CD4-positive, alpha-beta T cell treated with Interleukin-15 for 1 hour (primary cell): ENCODE data around the gene NEAT1.

Experiments used
- DNase-seq: peaks from one replicate; pipeline ENCODE4 v3.0.0-alpha.2; 2020

Gene NEAT1

DNA sequence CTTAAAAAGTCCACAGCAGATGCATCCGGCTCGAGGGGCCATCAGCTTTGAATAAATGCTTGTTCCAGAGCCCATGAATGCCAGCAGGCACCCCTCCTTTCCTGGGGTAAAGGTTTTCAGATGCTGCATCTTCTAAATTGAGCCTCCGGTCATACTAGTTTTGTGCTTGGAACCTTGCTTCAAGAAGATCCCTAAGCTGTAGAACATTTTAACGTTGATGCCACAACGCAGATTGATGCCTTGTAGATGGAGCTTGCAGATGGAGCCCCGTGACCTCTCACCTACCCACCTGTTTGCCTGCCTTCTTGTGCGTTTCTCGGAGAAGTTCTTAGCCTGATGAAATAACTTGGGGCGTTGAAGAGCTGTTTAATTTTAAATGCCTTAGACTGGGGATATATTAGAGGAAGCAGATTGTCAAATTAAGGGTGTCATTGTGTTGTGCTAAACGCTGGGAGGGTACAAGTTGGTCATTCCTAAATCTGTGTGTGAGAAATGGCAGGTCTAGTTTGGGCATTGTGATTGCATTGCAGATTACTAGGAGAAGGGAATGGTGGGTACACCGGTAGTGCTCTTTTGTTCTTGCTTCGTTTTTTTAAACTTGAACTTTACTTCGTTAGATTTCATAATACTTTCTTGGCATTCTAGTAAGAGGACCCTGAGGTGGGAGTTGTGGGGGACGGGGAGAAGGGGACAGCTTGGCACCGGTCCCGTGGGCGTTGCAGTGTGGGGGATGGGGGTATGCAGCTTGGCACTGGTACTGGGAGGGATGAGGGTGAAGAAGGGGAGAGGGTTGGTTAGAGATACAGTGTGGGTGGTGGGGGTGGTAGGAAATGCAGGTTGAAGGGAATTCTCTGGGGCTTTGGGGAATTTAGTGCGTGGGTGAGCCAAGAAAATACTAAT lies 1.9 kb downstream of the NEAT1 start:
- DNase-seq: peak; percentile 81

DNA sequence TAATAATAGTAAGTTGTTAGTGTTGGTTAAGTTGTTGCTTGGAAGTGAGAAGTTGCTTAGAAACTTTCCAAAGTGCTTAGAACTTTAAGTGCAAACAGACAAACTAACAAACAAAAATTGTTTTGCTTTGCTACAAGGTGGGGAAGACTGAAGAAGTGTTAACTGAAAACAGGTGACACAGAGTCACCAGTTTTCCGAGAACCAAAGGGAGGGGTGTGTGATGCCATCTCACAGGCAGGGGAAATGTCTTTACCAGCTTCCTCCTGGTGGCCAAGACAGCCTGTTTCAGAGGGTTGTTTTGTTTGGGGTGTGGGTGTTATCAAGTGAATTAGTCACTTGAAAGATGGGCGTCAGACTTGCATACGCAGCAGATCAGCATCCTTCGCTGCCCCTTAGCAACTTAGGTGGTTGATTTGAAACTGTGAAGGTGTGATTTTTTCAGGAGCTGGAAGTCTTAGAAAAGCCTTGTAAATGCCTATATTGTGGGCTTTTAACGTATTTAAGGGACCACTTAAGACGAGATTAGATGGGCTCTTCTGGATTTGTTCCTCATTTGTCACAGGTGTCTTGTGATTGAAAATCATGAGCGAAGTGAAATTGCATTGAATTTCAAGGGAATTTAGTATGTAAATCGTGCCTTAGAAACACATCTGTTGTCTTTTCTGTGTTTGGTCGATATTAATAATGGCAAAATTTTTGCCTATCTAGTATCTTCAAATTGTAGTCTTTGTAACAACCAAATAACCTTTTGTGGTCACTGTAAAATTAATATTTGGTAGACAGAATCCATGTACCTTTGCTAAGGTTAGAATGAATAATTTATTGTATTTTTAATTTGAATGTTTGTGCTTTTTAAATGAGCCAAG lies 2.7 kb downstream of the NEAT1 start:
- peak; percentile 96 for DNase-seq

DNA sequence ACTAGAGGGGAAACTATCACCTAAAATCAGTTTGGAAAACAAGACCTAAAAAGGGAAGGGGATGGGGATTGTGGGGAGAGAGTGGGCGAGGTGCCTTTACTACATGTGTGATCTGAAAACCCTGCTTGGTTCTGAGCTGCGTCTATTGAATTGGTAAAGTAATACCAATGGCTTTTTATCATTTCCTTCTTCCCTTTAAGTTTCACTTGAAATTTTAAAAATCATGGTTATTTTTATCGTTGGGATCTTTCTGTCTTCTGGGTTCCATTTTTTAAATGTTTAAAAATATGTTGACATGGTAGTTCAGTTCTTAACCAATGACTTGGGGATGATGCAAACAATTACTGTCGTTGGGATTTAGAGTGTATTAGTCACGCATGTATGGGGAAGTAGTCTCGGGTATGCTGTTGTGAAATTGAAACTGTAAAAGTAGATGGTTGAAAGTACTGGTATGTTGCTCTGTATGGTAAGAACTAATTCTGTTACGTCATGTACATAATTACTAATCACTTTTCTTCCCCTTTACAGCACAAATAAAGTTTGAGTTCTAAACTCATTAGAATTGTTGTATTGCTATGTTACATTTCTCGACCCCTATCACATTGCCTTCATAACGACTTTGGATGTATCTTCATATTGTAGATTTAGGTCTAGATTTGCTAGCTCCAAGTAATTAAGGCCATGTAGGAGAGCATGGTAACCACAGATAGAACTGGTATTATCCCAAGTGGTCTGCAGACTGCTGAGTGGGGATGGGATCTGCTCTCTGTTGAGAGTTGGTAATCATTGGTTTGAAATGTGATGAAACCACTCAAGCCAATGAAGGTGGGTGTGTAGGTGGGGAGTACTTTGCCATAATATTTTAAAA lies 3.6 kb downstream of the NEAT1 start:
- DNase-seq: peak; percentile 44

DNA sequence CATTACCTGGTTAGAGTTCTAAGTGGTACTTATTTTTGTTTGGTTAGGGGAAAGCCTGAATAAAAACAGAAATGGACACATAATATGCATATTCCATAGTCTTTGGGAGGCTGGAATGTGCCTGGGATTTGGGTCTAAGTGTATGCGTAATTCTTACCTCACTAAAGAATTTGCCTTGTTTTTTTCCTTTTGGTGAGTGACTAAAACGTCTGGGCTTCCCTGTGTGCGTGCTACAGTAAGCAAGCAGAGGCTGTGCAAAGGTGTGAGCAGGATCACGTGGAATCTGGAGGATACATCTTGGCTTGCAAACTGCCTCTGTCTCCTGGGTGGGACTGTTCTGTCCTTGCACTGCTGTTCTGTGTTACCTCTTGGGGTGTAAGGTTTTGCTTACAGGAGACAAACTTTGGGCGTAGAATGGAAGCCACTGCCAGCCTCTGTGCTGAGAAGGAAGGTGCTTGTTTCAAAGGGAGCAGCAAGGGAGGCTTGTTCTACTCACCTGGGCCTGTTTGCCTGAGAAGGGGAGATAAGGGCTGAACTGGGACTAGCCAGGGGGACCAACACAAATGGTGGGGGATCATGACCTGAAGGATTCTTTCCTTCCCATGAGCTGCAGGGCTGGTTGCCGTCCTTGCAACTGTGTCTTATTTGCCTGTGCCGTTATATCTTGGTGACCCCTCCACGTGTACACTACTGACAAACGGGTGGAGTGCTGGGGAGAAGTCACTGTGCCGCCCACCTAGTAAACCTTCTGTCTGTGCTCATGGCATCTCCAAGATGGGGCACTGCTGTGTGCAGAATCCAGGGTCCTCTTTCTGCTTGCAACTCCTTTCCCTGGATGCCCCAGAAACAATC lies 4.5 kb downstream of the NEAT1 start:
- peak; percentile 75 for DNase-seq

DNA sequence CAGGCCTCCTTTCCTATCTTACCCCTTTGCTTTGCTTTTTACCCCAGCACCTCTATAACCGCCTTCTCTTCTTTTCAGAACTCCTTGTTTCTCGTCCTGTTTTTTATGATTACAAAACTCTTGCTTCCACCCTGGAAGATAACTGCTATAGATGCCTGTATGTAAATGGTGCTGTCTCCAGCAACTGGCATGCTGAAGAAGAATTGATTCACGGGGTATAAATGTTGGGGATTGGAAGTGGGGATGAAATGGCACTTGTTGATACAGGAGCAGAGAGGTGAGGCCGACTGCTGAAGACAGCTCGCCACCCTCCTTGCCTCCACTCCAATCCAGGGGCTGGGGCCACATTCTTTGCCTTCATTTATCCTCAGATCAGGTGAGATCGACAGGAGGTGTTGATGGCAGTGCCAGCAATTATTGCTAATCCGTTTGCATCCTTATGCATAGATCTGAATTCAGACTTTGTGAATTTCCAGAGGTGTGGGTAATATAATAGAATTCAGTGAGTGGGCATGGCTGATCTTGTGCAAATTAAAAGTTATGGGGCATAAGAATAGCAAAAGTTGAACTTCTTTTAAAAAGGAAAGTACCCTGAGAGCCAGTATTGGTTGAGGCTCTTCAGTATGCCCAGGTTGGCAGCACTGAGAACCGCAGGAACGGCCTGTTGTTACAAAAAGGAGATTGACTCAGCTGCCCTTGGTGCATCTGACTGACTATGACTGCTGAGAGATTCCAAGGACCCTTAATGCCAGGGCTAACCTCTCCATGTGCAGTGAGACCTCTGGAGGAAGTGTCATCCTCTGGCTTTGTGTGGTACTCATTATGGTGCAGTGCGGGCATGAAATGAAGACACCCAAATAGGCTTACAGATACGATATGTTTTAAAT lies 5.3 kb downstream of the NEAT1 start:
- DNase-seq: peak; percentile 64

DNA sequence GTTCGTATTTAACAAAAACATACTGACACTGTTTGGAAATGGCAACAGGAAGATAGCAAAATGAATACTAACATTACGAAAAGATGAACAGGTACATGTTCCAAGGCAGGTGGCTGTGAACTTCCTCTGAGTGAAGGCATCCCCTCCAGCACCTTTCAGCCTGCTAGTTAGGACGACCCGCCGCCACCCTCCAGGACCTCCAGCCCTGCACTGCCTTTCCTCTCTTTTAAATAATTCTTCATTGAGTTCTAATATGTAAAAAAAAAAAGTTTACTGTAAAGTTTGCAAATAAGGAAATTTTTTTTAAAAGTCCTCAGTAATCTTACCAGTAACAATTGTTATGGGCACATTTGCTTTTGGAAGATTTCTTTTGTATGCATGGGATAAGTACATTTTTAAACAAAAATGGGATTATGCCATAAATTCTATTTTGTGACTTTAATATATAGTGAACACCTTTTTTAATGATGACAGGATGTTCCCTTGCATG lies 6.0 kb downstream of the NEAT1 start:
- peak; percentile 52 for DNase-seq

DNA sequence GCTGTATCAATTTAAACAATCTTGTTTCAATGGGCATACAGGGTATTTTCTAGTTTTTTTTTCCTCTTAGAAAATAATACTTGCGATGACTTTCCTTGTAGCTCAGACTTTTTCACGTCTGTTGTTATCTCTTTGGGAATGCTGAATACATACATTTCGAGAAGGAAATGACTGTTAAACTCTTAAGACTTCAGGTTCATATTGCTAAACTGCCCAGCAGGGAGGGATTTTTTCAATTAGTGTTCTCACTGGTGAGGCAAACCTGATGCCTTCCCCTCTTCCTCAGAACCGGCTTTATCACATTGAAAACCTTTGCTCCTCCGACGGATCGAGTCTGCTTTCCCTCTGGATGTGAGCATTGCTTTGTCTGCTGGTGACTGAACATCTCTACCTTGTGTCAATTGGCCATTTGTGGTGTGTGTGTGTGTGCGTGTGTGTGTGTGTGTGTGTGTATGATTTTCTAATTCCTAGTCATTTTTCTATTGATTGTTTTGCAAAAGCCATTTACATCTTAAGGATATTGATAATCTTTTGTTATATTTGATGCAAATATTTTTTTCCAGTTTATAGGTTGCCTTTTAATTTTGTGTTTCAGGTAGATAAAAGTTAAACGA lies 6.6 kb downstream of the NEAT1 start:
- DNase-seq: peak; percentile 47

DNA sequence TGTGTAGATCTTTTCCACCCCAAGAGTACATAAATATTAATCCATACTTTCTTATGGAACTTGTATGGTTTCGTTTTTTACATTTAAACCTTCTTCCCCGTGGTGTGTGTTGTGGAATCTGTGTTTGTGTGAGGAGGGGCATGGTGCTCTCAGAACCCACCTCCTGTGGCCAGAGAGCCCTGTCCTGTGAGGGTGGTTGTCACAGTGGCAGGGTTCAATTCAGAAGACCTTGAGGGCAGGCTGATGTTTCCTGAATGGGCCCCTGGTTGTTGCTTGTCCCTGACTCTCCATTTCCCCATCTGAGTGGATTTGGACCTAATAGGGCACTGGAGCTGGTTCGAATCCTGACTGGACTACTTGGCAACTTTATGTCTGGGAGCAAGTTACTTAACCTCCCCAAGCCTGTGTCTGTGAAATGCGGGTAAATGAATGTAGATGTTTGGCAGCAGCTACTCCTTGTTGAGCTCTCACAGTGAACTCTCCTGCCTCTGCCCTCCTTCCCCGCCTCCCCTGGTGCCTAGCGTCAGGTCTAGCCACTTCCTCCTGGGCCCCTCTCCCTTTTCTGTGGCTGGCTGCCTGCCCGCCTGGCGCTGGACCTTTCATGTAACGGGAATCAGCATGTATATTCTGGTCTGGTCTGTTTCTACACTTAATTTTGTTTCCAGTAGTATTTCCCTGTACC lies 7.3 kb downstream of the NEAT1 start:
- DNase-seq: peak; percentile 75

DNA sequence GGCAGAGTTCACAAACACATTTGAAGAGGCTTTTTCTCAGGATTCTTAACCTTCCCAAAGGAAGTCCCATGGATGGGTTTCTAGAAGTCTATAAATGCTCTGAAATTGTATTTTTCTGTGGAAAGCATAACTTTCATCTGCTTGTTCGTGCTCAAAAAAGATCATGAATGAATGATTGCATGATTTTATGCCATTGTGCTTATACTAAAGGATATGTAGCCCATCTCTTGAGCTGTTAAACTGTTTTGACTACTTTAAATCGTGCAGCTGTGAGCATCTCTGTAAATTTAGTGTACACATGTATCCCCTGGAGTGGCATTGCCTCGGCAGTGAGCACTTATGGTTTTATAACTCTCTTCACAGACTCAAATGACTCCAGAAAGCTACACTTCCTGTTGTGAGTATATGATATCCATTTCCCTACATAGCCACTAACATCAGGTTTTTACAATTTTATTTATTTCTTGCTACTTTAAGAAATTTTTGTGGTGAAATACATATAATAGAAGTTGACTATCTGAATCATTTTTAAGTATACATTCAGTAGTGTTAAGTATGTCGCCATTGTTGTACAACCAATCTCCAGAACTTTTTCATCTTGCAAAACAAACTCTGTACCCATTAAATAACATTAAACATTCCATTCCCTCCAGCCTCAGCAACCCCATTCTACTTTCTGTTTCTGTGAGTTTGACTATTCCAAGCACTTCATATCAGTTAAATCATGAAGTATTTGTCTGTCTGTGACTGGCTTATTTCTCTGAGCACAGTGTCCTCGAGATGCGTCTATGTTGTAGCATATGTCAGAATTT lies 8.0 kb downstream of the NEAT1 start:
- no peak for DNase-seq

DNA sequence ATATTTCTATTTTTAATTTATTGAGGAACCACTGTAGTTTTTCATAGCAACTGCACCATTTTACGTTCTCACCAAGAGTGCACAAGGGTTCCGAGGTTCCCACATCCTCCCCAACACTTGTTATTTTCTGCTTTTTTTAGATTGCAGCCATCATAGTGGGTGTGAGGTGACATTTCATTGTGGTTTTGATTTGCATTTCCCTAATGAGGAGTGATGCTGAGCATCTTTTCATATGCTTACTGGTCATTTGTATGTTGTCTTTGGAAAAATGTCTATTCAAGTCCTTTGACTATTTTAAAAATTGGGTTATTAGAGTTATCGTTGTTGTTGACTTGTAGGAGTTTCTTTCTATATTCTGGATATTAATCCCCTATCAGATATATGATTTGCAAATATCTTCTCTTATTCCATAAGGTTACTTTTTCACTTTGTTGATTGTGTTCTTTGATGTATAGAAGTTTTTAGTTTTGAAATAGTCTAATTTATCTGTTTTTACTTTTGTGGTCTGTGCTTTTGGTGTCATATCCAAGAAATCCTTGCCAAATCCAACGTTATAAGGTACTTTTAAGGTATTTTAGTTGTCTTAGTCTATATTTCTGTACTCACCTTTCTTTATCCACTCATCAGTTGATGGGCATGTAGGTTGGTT lies 9.0 kb downstream of the NEAT1 start:
- peak; percentile 59 for DNase-seq

DNA sequence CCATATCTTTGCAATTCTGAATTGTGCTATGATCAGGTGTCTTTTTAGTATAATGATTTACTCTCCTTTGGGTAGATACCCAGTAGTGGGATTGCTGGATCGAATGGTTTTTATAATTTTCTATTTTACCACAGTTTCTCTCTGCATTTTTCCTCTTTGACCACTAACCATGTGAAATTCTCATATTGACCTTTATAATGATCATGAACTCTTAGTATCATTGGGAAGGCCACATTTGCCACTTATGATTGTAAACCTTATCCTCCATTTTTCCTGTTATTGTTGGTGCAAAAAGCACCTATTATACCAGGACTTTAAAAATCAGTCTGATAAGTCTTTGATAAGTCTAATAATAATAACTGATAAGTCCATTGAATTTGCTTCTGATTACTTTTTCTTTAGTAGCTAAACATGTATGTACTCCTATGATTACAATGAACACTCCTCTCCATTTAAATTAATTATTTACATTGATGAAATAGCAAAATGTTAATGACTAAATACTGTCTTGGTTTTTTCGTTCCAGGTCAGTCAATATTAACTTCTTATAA lies 9.6 kb downstream of the NEAT1 start:
- no peak for DNase-seq

DNA sequence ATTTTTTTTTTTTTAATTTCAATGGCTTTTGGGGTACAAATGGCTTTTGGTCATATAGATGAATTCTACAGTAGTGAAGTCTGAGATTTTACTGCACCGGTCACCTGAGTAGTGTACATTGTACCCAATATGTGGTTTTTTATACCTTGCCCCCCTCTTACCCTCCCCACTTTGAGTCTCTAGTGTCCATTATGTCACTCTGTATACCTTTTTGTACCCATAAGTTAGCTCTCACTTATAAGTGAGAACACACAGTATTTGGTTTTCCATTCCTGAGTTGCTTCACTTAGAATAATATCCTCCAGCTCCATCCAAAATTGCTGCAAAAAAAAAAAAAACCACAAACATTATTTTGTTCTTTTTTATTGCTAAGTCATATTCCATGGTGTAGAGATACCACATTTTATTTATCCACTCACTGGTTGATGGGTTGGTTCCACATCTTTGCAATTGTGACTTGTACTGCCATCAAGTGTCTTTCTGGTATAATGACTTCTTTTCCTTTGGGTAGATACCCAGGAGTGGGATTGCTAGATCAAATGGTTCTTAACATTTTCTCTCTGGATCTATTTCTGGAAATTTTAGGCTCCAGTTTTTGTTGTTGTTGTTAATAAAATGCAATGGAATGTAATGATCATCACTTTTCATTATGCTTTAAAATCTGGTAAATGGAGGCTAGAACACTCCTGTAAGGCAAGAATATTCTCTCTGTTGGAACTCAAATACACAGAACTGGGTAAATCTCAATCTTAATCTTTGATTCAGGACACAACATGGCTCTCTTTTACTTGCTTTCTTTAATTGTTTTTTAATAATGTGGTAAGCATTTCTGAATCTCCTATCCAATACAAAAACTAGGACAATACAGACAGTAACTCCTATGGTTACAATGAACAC lies 10.3 kb downstream of the NEAT1 start:
- DNase-seq: no peak

DNA sequence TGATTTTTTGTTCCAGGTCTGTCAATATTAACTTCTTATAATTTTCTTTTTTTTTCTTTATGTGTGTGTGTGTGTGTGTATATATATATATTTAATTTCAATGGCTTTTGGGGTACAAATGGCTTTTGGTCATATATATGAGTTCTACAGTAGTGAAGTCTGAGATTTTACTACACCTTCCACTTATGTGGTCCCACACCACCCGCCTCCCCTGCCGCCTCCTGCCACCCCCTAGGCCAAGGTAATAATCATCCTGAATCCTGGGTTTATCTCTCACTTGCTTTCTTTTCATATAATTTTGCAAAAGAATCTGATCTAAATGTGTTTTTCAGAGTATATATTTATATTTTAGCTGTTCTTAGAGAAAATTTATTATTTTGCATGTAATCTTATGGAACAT lies 11.1 kb downstream of the NEAT1 start:
- no peak for DNase-seq

DNA sequence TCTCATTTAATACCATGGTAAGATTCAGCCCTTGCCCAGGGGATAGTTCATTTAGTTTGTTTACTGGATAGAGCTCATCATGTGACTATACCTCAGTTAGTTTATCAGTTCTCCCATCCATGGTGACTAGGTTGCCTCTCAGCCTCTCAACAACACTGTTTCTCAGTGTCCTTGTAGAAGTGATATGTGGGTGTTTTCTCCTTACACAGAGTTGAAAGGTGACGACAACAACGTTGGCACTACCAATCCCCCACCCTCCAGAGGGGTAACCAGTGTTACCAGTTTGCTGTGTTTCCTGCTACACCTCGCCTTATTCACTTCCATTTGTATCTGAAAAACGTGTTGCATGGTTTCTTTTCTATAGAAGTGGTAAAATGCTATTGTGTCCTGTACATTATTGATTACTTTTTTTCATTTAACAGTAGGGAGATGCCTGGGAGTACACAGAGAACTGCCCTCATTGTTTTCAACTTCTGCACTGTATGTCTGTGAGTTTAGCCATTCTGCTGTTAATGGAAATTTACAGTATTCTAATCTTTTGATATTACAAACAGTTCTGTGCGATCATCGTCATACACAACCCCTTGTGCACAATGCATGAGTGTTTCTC lies 11.6 kb downstream of the NEAT1 start:
- DNase-seq: no peak

DNA sequence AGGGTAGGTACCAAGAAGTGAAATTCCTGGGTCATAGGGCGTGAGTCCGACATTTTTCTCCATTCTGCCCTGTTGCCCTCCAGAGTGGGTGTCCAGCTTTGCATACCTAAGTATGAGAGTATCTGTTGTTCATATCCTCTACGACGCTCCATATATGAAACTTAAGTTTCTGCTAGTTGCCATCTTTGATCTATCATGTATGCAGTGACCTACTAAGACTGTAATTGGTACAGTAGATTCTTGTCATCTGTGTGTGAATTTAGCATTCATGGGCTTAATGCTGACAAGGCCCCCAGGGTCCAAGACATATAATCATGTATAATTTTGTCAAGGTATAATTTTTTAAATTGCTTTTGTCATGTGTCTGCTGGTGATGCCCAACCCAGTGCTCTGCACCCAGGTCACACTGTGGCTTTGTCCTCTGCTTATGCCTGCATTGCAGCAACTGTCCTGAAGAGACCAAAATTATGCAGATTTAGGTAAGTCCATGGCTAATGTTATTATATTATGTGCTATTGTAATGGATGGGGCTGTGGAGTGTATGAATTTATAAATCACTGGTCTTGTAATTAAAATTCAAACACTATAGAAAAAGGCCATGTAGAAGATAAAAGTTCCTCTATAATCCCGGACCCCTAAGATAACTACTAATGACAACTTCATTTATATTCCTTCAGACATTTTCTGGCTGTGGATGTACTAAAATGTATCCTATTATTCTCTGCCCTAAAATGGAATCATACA lies 12.2 kb downstream of the NEAT1 start:
- no peak for DNase-seq
